HAP-1 (cell line): Measurements from ENCODE around the gene CBX7.

Source experiments
- DNase-seq, 2 experiments: peaks; one replicate each; pipeline ENCODE4 v3.0.0-alpha.2; 2016 to 2020; ENCODE audit warnings: low spot score in 2 of 2
- H3K27me3 ChIP-seq: fragments of 250-450 bp; sonication (Bioruptor Pico); 2 replicates; pipeline ENCODE4 v1.5.1; 2020; ENCODE audit warnings: low read depth, mild to moderate bottlenecking, moderate library complexity
- H3K36me3 ChIP-seq: fragments of 250-450 bp; sonication (Bioruptor Pico); replicated peaks from 2 replicates; pipeline ENCODE4 v1.5.1; 2020; ENCODE audit warnings: mild to moderate bottlenecking
- H3K4me1 ChIP-seq: fragments of 250-450 bp; sonication (Bioruptor Pico); 2 replicates; pipeline ENCODE4 v1.5.1; 2020; ENCODE audit warnings: mild to moderate bottlenecking
- H3K4me3 ChIP-seq: fragments of 250-450 bp; sonication (Bioruptor Pico); 2 replicates; pipeline ENCODE4 v1.5.1; 2020; ENCODE audit warnings: mild to moderate bottlenecking, moderate library complexity
- H3K9me3 ChIP-seq: fragments of 250-450 bp; sonication (Bioruptor Pico); 2 replicates; pipeline ENCODE4 v1.5.1; 2020; ENCODE audit warnings: mild to moderate bottlenecking, moderate library complexity
- in situ Hi-C: fragments of 300-500 bp; cut with MboI; formaldehyde crosslinking; loops from 3 replicates; pipeline ENCODE4 v1.14.3; 2020; ENCODE audit warnings: low sequenced_read_pairs, inconsistent platforms, mixed read lengths

Gene CBX7

DNA sequence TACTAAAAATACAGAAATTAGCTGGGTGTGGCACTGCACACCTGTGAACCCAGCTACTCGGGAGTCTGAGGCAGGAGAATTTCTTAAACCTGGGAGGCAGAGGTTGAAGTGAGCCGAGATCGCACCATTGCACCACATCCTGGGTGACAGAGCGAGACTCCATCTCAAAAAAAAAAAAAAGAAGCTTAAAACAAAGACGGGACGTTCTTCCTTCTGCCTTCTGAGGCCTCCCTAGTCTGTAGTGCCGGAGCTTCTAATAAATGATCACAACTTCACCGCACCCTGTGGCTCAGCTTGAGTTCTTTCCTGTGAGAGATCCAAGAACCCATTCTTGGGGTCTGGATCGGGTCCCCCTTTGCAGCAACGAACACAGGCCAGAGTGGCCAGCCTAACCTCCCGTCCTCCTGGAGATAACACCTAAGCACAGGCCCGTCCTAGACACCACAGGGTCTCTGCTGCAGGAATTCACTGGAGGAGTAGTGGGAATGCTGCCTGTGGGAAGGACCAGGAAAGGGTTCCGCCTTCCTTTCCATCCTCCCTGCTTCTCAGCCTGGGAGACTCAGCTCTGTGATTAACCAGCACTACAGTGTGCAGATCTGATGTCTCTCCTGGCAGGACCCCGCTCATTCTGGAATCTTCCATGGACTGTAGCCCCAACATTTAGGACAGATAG, 57.6 kb downstream of the CBX7 start:
- no peaks in the 10 kb centered on the region for H3K27me3 ChIP-seq
- DNase-seq = no peak
- no peak overlapping the region for H3K4me3 ChIP-seq
- peaks cover 4% of the 10 kb centered on the region for H3K4me1 ChIP-seq
- no peaks in the 10 kb centered on the region for H3K36me3 ChIP-seq
- no peaks in the 10 kb centered on the region for H3K9me3 ChIP-seq
- in situ Hi-C loops = no loop called here

DNA sequence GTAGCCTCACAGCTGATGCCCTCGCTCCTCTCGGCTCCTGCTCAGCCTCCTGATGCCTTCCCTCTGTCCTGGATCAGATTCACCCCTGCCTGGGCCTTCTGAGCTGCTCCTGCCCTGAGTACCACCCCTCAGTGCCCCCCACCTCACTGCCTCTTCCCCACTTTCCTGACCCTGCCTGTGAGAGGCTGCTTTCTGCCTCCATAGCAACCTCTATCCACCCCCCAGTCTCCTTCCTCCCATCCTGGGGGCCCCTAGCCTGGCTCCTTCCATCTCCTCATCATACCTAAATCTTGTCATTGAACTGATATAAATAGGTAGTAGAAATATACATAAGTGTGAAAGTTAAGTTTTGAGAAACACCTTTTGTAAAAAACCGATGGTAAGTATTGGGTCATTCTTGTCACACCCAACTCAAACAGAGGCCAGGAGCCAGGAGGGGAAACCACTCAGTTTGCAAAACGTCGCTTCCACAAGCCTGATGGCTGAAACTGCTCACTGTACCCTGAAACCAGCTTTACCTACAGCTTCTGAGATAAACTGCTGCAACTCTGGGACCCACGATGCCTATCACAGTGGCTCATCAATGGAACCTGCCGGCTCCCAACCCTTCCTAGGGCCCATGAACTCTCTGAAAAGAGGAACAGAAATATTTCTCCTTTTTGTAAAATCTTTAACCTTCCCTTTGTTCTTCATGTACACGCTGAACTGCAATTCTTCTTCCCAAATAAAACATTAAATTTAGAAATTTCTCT, 60.2 kb downstream of the CBX7 start:
- no peaks in the 10 kb centered on the region for H3K9me3 ChIP-seq
- H3K4me1 ChIP-seq = peaks cover 4% of the 10 kb centered on the region
- in situ Hi-C loops = no loop called here
- DNase-seq = no peak
- H3K27me3 ChIP-seq = no peaks in the 10 kb centered on the region
- H3K36me3 ChIP-seq = no peaks in the 10 kb centered on the region
- no peak overlapping the region for H3K4me3 ChIP-seq

DNA sequence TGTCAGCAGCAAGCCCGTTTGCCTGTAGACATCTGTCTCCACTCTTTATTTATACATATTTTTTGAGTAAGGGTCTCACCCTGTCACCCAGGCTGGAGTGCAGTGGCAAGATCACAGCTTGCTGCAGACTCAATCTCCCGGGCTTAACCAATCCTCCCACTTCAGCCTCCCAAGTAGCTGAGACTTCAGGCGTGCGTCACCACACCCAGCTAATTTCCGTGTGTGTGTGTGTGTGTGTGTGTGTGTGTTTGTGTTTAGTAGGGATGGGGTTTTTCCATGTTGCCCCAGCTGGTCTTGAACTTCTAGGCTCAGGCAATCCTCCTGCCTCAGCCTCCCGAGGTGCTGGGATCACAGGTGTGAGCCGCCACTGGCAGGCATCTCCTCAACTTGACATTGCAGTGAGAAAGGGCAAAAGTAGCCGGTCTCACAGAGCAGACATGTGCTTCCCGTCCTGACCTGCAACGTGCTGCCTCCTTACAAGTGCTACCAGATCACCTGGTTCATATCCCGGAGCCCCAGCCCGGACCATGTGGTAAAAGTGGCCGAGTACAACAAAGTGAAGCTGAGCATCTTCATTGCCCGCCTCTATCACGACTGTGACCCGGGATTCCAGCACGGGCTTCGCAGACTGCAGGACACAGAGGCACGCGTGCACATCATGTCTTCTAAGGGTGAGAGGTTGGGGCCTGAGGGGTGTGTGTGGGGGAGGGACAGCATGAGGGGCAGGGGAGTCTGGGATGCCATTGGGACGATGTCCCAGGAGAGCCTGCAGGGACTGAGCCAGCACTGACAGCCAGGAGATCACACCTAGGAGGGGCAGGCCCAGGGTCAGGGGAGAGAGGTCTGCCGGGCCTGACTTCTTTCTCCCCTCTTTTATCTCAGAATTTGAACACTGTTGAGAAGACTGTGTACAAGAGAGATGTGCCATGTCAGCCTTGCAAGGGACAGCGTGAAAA, 61.1 kb downstream of the CBX7 start:
- in situ Hi-C loops = no loop called here
- no peak overlapping the region for H3K4me3 ChIP-seq

DNA sequence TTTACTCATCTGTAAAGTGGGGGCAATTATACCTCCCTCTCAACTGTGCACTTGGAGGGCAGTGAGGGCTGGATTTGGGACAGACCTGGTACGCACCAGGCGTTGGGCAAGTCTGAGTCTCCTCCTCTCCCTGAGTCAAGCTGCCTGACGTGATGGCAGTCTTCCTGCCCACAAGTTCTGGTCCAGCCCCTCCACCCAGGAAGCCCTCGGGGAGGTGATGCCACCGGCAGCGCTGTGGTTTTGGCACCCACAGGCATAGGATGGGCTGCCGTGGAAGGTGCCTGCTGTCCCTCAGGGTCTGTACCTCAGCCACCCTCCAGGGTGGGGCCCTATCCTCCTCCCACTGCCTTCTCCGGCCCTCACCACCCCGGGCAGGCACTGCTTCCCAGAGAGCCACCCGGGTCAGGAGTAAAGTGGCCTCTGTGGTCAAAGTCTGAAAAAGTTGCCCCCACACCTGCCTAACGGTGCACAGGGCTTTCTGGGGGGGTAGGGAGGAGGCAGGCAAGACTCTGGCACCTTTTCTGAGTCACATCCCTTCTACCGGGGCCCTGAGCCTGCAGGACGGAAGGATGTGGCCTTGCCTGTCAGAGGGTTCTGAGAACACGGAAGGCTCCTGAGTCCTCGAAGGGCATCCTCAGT, 61.9 kb downstream of the CBX7 start:
- H3K27me3 ChIP-seq = no peaks in the 10 kb centered on the region
- H3K4me3 ChIP-seq = no peak overlapping the region
- in situ Hi-C loops = no loop called here

More for the DNA sequence above, 61.1 kb downstream of the CBX7 start:
- no peaks in the 10 kb centered on the region for H3K27me3 ChIP-seq
- H3K9me3 ChIP-seq = no peaks in the 10 kb centered on the region
- H3K4me1 ChIP-seq = peaks cover 2% of the 10 kb centered on the region; the same call in 1 of the 2 replicates
- no peak for DNase-seq
- H3K36me3 ChIP-seq = no peaks in the 10 kb centered on the region

DNA sequence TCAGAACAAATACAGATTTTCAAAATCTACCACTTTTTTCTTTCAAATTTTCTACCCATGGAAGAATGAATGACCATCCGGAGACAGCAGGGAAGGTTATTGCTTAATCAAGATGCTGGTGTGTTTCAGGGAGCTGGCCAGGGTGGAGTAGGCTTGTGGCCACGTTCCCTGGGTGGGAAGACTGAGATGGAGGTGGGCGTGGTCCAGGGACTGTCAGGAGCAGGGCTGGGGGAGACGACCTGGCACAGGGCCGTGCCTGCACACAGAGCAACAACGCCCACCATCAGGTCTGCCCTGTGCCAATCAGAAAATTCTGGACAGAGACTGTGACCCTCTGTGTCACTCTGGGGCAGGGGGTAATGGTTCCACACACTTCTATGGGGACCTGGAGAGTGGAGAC, 62.6 kb downstream of the CBX7 start:
- no peak overlapping the region for H3K4me3 ChIP-seq
- H3K4me1 ChIP-seq = peaks cover 2% of the 10 kb centered on the region; the same call in 1 of the 2 replicates
- no peak for DNase-seq
- in situ Hi-C loops = no loop called here
- no peaks in the 10 kb centered on the region for H3K27me3 ChIP-seq
- H3K9me3 ChIP-seq = no peaks in the 10 kb centered on the region
- no peaks in the 10 kb centered on the region for H3K36me3 ChIP-seq

More for the DNA sequence above, 61.9 kb downstream of the CBX7 start:
- no peak for DNase-seq
- no peaks in the 10 kb centered on the region for H3K36me3 ChIP-seq
- H3K4me1 ChIP-seq = peaks cover 2% of the 10 kb centered on the region; the same call in 1 of the 2 replicates
- no peaks in the 10 kb centered on the region for H3K9me3 ChIP-seq

DNA sequence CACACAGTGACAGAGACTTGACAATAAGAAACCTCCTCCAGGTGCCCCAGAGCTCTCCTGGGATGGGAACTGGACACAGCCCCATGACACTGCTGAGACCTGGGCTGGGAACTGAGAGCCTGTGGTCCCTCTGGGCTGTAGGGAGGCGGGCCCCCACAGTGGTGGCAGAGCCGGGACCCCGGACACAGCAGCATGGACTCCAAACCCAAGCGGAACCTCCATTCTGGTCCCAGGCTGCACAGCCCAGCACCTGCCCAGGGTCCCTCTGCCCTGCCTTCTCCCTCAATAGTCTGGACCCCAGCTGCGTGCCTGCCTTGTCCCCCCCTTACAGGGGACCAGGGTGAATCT, 63.8 kb downstream of the CBX7 start:
- Histone ChIP-seq H3K9me3 (no peaks in the 10 kb centered on the region), H3K4me1 (peaks cover 2% of the 10 kb centered on the region; the same call in 1 of the 2 replicates), H3K27me3 (no peaks in the 10 kb centered on the region), H3K4me3 (no peak overlapping the region), H3K36me3 (no peaks in the 10 kb centered on the region)
- in situ Hi-C loops = no loop called here
- DNase-seq = no peak

DNA sequence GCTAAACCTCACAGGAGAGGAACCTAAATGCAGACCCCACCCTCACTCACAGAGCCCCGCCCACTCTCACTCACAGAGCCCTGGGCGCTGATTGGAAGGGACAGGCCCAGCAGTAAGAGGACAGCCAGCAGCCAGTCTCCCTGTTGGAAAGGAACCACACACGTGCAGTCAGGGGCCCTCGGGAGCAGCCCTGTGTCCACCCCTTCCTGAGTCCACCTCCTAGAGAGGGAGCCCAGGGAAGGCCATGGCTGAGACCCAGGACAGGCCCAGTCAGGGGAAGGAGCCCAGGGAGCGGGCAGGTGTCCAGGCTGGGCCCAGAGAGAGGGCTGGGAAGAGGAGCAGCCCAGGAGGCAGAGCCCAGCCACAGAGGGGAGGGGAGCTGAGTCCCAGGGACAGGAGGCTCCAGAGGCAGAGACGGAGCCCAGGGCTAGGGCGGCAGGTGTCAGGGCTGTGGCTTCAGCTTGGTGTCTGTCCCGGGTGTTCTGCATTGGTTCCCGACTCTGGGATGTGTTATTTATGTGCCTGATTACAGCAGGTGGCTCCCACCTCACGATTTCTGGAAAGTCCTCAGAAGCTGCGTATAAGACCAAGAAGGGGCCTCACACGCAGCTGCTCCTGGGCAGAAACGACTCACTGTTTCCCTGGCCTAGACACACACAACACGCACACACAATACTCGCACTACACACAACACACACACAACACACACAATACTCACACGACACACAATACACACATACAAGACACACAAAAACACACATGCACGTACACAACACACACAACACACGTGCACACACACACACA, 64.4 kb downstream of the CBX7 start:
- Histone ChIP-seq H3K36me3 (no peaks in the 10 kb centered on the region), H3K27me3 (no peaks in the 10 kb centered on the region), H3K4me1 (peaks cover 2% of the 10 kb centered on the region; the same call in 1 of the 2 replicates), H3K4me3 (no peak overlapping the region), H3K9me3 (no peaks in the 10 kb centered on the region)
- peak in 1 of 2 experiments; percentile 76 for DNase-seq
- in situ Hi-C loops = no loop called here

DNA sequence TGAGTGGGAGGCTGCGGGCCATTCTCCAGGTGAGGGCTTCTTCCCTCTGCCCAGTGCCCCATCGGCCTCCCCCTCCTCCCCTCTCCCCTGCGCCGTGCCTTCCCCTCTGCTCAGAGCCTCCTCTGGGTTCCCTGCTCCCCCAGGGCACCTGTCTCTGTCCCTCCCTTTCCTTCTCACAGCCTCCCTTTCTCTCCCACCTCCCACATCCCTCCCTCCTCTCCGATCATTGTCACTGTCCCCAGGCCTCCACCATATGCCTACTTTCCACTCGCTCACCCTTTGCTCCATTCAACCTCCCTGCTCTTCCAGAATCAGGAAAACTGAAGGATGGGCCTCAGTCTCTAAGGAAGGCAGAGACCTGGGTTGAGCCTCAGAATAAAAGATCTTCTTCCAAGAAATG, 65.4 kb downstream of the CBX7 start:
- in situ Hi-C loops = no loop called here
- Histone ChIP-seq H3K4me3 (no peak overlapping the region), H3K4me1 (peaks cover 2% of the 10 kb centered on the region; the same call in 1 of the 2 replicates)

DNA sequence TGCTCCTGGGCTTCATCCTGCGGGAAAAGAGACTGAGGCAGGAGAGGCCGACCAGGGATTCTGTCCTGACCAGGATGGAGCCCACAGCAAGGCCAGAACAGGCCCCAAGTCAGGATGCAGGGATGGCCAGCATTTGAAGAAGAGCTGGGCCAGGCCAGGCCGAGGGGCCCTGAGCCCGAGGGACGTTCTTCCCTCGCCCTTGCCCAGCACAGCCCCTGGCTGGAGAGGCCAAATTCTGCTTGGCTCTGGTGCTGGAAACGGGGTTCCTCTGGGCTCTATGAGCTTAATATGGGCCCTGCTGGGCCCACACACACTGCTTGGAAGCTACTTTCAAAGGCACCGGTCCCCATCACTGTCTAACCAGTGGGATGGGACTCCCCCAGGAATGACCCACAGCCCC, 67.8 kb downstream of the CBX7 start:
- no peak for DNase-seq
- in situ Hi-C loops = no loop called here
- H3K4me3 ChIP-seq = no peak overlapping the region
- no peaks in the 10 kb centered on the region for H3K36me3 ChIP-seq
- no peaks in the 10 kb centered on the region for H3K27me3 ChIP-seq
- H3K4me1 ChIP-seq = peaks cover 2% of the 10 kb centered on the region; the same call in 1 of the 2 replicates
- no peaks in the 10 kb centered on the region for H3K9me3 ChIP-seq

More for the DNA sequence above, 65.4 kb downstream of the CBX7 start:
- no peak for DNase-seq
- H3K27me3 ChIP-seq = no peaks in the 10 kb centered on the region
- no peaks in the 10 kb centered on the region for H3K36me3 ChIP-seq
- H3K9me3 ChIP-seq = no peaks in the 10 kb centered on the region

DNA sequence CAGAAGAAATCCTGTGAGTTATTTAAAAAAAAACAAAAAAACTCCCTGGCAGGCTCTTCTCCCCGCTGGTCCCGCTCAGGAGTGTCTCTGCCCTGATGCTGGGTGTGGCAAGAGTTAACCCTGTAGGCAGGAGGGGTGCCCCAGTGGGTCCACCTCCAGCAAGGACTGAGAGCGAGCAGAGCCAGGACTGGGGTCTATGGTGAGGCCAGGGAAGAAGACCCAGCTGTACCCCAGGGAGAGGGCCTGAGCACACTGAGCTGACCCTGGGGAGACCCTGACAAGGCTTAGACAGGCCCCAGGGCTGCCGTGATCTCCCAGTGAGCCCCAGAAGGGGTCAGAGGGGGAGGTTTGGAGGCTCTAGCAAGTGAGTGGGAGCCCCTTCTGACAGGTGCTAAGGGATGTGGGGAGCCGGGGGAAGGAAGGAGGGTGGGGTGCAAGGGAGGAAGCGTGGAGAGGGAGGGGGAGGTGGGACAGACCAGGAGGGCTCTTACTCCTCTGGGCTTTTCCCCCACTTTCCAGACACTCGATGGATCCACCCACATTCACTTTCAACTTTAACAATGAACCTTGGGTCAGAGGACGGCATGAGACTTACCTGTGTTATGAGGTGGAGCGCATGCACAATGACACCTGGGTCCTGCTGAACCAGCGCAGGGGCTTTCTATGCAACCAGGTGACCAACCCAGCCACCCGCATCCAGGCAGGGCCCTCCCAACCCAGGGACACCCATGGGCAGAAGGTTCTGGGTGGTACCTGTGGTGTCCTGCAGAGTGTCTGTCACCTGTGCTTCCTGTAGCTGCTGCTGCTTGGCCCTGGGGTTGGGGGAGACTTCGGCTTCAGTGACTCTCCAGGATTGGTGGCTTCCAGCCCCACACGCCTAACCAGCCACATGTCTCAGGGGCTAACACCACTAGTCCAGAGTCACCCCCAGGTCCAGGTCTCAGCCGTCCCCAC, 69.0 kb downstream of the CBX7 start:
- Histone ChIP-seq H3K36me3 (no peaks in the 10 kb centered on the region), H3K4me1 (peaks cover 2% of the 10 kb centered on the region; the same call in 1 of the 2 replicates), H3K4me3 (no peak overlapping the region), H3K27me3 (no peaks in the 10 kb centered on the region), H3K9me3 (no peaks in the 10 kb centered on the region)
- in situ Hi-C loops = no loop called here
- no peak for DNase-seq

DNA sequence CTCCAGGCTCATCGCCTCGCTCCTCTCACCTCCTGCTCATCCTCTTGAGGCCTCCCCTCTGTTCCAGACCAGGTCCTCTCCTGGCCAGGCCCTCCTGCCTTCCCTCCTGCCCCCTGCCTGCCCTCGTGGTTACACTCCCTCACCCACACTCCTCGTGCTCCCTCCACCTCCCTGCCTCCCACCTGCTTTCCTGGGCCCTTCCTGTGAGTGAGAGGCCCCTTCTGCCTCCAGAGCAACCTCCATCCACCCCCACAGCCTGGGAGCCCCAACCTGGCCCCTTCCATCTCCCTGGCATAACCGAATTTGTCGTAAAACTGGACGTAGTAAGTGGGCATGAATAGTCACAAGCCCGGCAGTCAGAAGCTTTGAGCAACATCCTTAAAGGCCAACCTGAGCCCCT, 70.9 kb downstream of the CBX7 start:
- Histone ChIP-seq H3K36me3 (no peaks in the 10 kb centered on the region), H3K27me3 (no peaks in the 10 kb centered on the region), H3K9me3 (no peaks in the 10 kb centered on the region), H3K4me3 (no peak overlapping the region), H3K4me1 (peaks cover 2% of the 10 kb centered on the region; the same call in 1 of the 2 replicates)
- in situ Hi-C loops = no loop called here
- DNase-seq = no peak

DNA sequence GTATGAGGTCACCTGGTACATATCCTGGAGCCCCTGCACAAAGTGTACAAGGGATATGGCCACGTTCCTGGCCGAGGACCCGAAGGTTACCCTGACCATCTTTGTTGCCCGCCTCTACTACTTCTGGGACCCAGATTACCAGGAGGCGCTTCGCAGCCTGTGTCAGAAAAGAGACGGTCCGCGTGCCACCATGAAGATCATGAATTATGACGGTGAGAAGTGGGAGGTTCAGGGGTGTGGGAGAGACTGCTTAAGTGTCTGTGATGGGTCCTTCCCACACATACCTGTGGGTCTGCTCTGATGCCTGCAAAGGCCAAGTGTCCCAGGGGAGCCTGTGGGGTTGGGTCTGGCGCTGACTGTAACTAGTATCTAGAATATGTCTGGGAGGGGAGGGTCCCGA, 71.5 kb downstream of the CBX7 start:
- Histone ChIP-seq H3K36me3 (no peaks in the 10 kb centered on the region), H3K27me3 (no peaks in the 10 kb centered on the region), H3K9me3 (no peaks in the 10 kb centered on the region), H3K4me1 (peaks cover 5% of the 10 kb centered on the region; the same call in 1 of the 2 replicates), H3K4me3 (no peak overlapping the region)
- DNase-seq = no peak
- in situ Hi-C loops = no loop called here
